HG03175 (cell line): ENCODE data around the gene B4GALNT1.
"Not testable (repeated sequence)": the region's sequence is repeated elsewhere in the genome, so short reads cannot be mapped to it uniquely, and the experiment has no call there.

Experiments used
- ATAC-seq: cut with Tn5 transposase; IDR thresholded peaks from one replicate; pipeline ENCODE4 v1.9.1; 2021; ENCODE audit warnings: mild to moderate bottlenecking, moderate library complexity; ENCODE audit not compliant: unreplicated experiment

Gene B4GALNT1

DNA sequence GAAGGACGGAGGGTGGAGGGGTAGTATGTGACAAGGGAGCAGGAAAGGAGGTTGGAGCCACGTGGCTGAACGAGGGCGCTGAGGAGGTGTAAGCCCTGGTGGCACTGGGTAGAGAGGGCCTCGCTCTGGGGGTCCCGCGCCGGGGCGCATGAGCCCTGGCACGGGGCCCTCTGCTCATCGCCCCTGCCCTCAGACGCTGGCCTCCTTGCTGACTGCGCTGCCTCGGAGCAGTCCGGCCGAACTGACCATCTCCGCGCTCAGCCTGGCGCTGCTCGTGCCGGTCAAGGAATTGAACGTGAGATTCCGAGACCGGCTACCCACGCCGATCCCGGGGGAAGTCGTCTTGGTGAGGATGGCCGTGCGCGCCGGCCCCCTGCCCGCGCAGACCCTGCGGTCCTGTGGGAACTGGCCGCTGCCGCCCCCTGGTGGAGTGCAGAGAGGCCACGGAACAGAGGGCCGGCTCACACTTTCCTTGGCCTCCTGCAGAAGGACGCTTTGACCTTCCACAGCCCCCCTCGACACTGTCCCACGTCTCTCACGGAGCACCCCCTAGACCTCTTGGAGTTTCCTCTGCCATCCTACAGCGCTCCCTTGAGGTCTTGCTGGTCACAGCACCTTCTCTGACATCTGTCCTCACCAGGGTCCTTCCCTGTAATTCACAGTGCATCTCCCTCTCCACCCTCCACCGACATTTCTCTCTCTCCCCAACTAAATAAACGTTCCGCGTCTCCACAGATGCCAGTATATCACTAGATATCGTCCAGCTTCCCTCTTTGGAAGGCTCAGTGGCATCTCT, 11.3 kb downstream of the B4GALNT1 start:
- ATAC-seq, result no peak

DNA sequence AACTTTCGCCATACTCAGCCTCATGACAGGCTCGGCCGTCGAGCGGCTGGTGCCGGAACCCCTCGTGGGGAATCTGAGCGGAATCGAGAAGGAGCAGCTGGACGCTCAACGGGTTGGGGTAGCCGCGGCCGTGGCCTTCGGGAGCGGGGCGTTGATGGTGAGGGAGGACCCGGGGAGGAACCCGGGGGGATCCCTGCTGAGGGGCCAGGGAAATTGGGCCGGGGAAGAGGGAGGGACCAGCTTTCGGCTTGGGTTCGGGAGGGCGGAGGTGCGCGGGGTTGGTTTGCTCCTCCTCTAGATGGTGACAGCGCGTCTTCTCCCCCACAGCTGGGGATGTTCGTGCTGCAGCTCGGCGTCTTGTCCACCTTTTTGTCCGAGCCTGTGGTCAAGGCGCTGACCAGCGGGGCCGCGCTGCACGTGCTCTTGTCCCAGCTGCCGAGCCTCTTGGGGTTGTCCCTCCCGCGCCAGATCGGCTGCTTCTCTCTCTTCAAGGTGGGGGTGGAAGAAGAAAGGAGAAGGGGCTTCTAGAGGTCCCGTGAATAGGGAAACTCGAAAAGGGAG, 12.0 kb downstream of the B4GALNT1 start:
- no peak for ATAC-seq

DNA sequence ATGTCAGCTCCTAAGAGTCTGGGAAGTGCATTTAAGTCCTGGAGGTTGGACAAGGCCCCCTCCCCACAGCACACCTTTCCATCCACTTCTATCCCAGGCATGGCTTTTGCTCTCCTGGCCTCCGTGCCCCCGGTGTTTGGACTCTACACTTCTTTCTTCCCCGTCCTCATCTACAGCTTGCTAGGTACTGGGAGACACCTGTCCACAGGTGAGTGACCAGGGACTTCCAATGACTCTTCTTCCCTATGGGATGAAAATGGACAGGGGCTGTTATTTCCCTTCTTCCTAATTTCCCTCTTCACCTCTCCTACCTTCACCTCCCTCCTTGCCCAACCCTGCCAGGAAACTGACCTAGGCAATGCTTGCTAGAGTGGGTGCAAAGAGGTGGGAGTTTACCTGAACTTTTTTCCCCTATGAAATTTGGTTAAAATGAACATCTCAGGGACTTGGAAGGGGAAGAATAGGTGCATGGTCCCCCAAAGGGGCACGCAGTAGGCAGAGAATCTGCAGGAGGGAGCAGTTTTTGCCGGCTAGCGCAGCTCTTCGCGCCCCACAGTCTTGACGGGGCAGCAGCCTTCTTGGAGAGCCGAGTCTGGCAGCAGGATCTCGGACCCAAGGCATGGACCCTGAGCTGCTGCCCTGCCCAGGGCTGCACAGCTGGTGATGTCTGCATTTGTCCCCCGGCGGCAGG, 12.6 kb downstream of the B4GALNT1 start:
- ATAC-seq, result no peak

DNA sequence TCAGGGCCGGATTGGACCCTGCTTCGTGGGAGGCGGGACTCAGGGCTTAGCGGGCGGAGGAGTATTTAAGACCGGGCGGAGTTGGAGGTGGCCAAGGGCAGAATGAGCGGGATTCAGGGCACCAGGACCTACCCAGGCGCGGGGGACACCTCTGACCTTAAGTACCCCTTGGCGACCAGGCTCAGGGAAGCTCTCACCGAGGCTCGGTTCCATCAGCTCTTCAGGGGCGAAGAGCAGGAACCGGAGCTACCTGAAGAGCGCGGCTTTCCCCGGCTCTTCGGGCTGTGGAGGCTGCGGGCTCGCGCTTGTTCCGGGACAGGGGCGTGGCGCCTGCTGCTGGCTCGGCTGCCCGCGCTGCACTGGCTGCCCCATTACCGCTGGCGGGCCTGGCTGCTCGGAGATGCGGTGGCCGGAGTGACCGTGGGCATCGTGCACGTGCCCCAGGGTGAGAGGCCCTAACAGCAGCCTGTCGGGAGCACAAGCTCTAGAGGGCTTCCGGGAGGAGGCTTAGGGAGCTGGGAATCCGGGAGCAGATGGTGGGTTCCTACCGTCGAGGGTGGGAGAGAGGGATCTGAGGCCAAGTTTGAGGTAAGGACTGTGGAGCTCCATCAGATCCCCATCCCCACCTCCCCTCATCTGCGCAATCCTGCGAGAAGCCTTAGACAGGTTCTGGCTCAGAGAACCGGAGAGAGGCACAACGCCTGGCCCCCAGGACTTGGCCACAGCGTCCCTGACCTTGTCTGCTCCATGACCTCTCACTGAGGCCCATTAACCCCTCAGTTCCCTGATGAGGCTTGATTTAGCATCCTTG, 13.4 kb downstream of the B4GALNT1 start:
- ATAC-seq, result no peak

DNA sequence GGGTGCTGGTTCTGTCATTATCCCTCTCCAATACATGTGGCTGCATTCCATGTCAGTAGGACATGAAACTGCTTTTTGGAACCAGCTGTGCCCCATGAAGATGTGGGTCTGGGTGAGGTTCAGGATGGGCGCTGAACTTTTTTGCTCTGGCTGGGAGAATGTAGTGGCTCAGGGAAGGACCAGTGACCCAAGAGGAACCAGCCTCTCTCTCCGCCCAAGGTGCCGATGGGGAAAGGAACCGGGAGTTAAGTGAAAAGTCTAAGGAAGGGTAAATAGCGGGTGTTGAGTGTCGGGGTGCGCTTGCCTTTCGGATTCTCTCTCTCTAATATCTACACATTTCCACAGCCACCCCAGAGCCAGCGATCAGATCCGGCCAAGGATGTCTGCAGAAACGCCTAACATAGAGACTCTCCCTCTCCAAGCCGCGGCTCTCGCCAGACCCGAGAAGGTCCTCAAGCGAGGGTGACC, 14.0 kb downstream of the B4GALNT1 start:
- ATAC-seq, result no peak

DNA sequence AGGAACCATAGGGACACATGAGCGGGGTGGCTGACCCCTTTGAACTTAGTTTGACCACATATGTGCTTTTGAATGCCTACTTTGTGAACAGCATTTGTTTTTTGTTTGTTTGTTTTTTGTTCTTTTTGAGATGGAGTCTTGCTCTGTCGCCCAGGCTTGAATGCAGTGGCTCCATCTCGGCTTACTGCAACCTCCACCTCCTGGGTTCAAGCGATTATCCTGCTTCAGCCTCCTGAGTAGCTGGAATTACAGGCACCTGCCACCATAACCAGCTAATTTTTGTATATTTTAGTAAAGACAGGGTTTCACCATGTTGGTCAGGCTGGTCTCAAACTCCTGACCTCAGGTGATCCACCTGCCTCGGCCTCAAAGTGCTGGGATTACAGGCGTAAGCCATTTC, 14.6 kb downstream of the B4GALNT1 start:
- ATAC-seq, result not testable (repeated sequence)

DNA sequence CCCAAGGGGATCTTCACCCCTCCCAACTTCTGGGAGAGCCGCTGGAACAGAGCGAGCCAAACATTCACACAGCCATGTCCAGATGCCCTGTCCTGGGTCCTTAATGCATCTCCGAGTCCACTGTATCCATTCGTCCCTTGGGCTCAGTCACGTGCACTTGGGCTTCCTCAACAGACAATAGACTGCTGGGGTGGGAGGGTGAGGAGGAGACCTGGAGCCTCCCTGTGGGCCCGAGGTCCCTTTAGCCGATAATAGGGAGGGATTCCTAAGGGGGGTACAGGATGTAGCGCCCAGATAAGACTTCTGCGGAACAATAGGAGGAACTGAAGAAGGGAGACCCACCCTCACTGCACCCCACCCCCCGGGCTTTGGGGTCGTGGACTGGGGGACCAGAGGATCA, 15.1 kb downstream of the B4GALNT1 start:
- no peak for ATAC-seq

DNA sequence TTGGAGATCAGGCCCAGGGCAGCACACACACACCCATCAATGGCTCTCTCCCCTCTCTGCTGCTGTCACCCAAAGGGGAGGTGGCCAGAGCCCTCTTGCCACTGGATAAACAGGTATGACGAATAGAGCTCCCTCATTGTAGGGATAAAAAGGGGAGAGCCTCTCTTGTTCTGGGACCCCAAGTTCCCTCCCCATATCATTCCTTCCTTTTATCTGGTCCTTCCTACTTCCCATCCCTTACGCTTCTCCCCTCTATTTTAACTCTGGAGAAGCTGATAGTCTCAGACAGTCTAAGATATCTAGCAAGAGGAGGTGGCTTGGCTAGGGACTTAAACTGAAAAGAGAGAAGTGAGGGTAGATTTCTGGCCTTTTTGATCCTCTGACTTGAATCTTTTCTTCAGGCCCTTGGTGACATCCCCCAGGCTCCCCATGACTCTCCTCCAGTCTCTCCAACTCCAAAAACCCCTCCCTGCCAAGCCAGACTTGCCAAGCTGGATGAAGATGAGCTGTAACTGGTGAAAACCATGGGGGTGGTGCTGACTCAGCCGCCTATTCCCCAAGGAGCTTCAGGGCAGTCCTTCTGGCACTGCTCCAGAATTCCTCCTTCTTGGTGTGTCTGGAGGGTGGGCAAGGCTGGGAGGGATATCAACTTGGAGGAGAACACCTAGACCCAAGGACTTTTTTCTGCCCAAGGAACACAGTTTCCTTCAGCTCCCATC, 16.5 kb downstream of the B4GALNT1 start:
- no peak for ATAC-seq

DNA sequence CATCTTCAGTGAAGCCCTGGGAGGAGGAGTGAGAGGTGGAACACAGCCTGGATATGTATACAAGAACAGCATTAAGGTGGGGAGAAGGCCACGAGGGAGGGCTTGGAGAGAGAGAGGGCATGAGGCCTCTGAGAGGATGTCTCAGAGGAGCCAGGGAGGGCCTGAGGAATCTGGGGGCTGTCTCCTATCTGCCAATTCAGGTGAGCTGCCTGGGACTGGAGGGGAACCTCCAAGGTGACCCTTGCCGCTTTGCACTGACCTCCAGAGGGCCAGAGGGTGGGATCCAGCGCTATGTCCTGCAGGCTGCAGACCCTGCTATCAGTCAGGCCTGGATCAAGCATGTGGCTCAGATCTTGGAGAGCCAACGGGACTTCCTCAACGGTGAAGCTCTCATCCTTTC, 17.4 kb downstream of the B4GALNT1 start:
- ATAC-seq, result no peak

DNA sequence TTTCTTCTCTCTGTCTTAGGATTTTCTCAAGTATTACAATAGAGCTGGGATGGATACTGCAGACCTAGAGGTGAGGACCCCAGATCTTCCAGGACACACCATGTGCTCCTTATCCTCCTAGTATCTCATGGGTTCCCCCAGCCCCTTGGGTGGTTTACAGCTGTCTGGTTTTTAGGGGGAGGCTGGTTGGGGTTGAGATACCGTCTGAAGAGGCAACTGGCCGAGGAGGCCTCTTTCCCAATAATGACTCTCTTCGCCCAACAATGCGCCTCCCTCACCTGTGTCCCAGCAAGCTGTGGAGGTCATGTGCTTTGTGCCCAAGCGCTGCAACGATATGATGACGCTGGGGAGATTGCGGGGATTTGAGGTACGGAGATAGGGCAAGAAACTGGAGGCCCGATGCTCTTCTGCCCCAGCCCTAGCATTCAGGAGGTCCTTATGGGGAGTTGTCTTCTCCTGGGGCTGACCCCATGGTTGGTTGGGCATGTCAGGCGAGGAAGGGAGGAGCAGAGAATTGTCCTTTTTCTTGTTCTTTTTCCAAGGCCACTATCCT, 18.0 kb downstream of the B4GALNT1 start:
- no peak for ATAC-seq

DNA sequence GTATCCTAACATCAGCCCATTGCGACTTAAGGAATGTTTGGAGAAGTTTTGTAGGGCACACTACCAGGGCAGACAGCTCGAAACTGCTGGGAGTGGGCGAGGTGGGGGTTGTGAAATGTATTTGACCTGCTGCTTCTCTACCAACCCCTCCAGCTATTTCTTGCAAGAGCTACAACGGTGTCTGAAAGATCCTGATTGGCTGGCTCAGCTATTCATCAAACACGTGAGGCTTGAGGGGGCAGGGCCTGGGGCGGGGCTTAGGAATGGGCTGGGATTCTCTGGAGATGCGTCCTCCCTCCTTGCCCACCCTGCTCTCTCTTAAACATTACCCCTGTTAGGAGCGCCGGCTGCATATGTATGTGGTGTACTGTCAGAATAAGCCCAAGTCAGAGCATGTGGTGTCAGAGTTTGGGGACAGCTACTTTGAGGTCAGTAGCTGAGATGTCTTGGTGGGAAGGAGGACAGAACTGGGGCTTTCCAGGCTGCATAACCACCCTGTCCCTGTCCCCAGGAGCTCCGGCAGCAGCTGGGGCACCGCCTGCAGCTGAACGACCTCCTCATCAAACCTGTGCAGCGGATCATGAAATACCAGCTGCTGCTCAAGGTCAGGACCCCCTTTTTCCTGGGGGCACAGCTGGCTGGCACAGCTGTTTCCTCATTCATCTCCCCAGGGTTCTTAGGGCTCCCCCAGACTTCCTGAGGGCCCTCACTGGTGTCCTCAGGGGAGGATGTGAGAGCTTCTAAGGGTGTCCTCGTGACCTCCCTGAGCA, 18.6 kb downstream of the B4GALNT1 start:
- ATAC-seq, result peak; percentile 64

DNA sequence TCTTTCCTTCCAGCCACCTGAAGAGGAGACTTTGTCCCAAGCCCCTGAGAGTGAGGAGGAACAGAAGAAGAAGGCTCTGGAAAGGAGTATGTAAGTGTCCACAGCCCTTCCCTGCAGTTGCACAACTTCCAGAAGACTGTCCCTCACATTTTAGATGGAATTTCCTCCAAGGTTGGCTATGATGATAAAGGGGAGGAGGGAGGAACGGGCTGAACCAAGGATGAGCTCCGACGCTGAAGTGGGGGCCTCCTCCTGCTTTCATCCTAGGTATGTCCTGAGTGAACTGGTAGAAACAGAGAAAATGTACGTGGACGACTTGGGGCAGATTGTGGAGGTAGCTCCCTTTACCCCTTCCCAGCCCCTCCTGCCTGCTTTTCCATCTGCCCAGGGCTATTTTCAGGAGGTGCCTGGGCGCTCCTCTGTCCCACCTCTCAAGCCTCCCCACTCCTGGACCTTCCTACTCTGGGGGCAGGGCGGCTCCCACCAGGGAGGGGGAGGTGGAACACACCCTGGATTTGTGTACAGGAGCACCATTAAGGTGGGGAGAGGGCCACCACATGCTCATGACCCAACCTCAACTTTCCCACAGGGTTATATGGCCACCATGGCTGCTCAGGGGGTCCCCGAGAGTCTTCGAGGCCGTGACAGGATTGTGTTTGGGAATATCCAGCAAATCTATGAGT, 19.4 kb downstream of the B4GALNT1 start:
- ATAC-seq, result no peak

DNA sequence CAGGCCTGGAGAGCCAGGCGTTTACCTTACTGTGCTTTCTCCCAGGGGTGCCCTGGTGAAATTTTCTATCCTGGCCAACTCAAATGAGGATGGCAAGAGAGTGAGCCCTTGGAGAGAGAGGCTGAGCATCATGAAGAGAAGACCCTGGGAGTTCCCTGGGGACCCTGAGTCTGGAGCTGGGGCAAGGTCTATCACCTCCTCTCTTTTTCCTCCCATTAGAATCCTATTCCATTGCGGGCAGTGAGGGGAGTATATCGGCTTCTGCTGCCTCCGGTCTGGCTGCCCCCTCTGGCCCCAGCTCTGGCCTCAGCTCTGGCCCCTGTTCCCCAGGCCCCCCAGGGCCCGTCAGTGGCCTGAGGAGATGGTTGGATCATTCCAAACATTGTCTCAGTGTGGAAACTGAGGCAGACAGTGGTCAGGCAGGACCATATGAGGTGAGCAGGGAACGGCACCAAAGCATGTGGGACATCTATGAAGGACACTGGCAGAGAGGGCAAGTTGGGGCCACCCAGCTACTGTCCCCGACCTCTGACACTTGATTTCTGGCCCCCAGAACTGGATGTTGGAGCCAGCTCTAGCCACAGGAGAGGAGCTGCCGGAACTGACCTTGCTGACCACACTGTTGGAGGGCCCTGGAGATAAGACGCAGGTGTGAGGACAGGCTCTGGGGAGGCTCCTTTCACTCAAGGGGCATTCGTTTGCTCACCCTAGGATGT, 20.1 kb downstream of the B4GALNT1 start:
- no peak for ATAC-seq

DNA sequence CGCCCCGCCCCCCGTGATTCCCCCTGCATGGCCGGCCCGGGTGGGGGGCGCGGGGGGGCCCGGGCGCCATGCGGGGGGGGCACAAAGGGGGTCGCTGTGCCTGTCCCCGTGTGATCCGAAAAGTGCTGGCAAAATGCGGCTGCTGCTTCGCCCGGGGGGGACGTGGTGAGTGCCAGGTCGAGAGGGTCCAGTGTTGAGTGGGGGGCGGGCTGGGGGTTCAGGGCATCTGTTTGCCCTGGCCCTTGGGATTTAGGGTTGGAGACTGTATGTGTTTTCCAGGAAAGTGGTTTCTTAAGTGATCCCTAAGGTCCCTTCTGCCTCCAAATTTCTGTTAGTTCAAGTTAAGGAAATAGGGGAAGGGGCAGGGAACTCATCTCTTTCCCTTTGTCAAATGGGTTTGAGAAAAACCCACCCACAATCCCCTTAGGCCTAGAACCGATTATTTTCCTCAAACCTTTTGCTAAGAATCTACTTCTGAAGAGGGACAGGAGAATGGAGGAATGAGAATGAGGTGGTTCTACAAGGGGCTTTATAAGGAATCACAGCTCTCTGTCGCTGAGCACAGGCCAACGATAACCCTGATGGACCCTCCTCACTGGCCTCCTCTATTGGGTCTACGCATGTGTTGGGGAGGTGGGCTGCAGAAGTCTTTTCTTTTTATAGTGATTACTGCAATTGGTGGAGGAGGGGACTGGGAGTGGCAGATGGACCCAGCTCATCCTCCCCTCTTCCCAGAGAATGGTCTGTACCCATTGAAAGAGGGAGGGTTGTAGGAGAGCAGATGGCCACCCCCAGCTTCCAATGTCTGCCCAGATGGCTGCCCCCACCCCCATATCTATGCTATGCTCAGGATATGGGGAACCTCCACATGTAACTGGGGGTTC, 20.9 kb downstream of the B4GALNT1 start:
- ATAC-seq, result no peak

DNA sequence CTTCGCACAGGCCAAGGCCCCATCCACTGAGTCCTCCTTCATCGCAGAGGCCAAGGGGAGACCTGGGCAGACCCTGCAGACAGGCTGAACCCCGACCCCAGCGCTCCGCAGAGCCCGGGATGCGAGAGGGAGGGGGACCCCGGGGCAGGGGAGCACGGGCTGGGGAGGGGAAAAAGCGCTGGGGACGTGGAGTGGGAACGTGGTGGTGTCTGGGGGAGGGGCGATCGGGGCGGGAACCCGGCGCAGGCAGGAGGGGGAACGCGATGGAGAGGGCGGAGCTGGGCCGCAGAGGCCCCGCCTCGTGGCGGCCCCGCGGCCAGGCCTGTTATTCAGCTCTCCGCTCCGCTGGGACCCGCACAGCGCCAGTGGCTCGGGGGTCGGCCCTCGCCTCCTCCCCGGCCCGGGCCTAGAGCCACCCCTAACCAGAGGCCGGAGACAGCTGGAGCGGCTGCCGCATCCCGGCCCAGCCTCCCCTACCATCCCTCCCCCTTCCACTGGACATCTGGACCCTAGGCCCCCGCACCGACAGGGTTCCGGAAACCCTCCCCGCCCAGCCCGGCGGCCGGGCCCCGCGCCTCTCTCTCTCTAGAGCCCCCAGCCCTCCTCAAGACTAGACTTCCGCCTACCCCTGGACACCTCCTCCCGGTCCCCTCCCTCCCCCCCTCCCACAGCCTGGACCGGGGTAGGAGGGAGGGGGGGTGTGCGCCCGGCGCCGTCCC, 21.7 kb downstream of the B4GALNT1 start, which contains the start of gene ARHGEF25:
Gene ARHGEF25, plus strand, starts transcription at position 328 of the 719 bp plus-strand sequence. CDS start 460 bp downstream, outside the sequence.
- ATAC-seq, result peak; percentile 41

DNA sequence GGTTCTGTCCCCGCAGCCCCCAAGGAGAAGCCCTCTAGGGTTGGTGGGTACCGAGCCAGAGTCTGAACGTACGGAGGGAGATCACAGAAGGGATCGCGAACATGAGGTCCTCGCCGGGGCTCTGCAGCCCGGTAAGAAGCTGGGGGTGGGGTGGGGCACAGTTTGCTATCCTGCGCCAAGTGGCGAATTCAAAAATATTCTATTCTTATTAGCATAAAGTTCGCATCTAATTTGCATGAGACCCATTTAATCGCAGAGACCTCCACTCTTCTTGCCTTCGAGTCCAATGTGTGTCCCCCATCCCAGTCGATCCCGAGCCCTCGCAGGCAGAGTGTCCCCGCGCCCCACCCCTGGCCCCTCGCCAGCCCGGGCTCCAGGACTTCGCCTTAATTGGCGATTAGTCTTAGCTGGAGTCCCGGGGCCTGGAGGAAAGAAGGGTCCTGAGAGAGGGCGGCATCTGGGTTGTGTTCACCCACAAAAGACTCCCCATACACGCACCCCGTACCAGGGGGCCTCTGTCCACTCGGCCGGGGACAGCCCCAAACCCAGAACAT, 22.4 kb downstream of the B4GALNT1 start:
- no peak for ATAC-seq
